ENCODE measurements around the gene RERE.

The RERE gene

DNA sequence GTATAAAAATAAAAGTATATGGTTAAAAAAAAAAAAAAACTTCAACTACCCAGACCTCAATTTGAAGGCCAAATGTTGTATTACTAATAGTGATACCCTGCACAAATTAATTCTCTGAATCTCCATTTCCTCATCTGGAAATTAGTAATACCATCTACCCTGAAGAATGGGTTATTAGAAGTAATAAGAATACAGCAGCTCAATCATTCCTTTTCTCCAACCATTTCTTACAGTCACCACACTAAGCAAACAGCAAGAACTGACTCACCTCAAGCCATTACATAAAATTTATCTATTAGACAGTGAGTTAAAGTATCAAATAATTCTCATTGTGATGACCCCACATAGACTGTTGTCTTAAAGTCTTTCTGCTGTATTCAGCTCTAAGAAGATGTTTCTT lies 39.6 kb downstream of the RERE start:
- peaks cover 5% of the 10 kb centered on the region; the same call in 1 of the 2 replicates for H3K36me3 ChIP-seq (ENCODE audit: control insufficient read depth, low read length)
- no peaks in the 10 kb centered on the region for H3K9me2 ChIP-seq (replicated peaks; ENCODE audit: control insufficient read depth, low read length)
- no peaks in the 10 kb centered on the region for H3K27me3 ChIP-seq (ENCODE audit: control insufficient read depth, low read length)
- peaks cover 25% of the 10 kb centered on the region for H3K4me1 ChIP-seq (ENCODE audit: control insufficient read depth, low read length)
- no peaks in the 10 kb centered on the region for H3F3A ChIP-seq (ENCODE audit: control insufficient read depth, insufficient read depth)
- TF ChIP-seq CTCF (IDR thresholded peaks at IDR 0.05; ENCODE audit: low read depth, low read length, poor library complexity, severe bottlenecking) (no peak), EZH2phosphoT487 (IDR thresholded peaks at IDR 0.05; ENCODE audit: borderline replicate concordance, low read length) (no peak)
- peaks cover 5% of the 10 kb centered on the region; the same call in 1 of the 2 replicates for H4K20me1 ChIP-seq (ENCODE audit: control insufficient read depth, insufficient read depth, low read depth, low read length)
- H3K4me3 ChIP-seq (ENCODE audit: low read length), result no peak overlapping the region
- no peaks in the 10 kb centered on the region for H3K9me3 ChIP-seq (ENCODE audit: control insufficient read depth, insufficient read depth, low read length)
- H3K79me2 ChIP-seq (ENCODE audit: control insufficient read depth, low read length), result peaks cover 46% of the 10 kb centered on the region
- H3K4me2 ChIP-seq (ENCODE audit: low read length), result no peak overlapping the region
- H3K27ac ChIP-seq (ENCODE audit: low read depth, low read length), result no peak overlapping the region

DNA sequence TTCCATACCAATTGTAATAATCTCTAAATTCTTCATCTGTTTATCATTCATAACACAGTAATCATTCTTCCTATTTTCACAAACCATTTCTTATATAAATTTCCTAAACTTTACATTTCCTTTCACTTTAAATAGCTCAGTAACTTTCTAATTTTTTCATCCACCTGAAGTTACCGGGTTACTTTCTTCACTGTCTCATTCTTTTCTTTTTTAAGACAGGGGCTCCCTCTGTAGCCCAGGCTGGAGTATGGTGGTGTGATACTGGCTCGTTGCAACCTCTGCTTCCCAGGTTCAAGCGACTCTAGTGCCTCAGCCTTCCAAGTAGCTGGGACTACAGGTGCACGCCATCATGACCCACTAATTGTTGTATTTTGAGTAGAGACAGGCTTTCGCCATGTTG lies 41.3 kb downstream of the RERE start:
- H3K4me1 ChIP-seq (ENCODE audit: control insufficient read depth, low read length), result peaks cover 14% of the 10 kb centered on the region
- peaks cover 5% of the 10 kb centered on the region; the same call in 1 of the 2 replicates for H4K20me1 ChIP-seq (ENCODE audit: control insufficient read depth, insufficient read depth, low read depth, low read length)
- no peaks in the 10 kb centered on the region for H3K27me3 ChIP-seq (ENCODE audit: control insufficient read depth, low read length)
- peaks cover 5% of the 10 kb centered on the region; the same call in 1 of the 2 replicates for H3K36me3 ChIP-seq (ENCODE audit: control insufficient read depth, low read length)
- H3F3A ChIP-seq (ENCODE audit: control insufficient read depth, insufficient read depth), result no peaks in the 10 kb centered on the region
- no peaks in the 10 kb centered on the region for H3K9me2 ChIP-seq (replicated peaks; ENCODE audit: control insufficient read depth, low read length)
- H3K27ac ChIP-seq (ENCODE audit: low read depth, low read length), result no peak overlapping the region
- TF ChIP-seq CTCF (IDR thresholded peaks at IDR 0.05; ENCODE audit: low read depth, low read length, poor library complexity, severe bottlenecking) (no peak), EZH2phosphoT487 (IDR thresholded peaks at IDR 0.05; ENCODE audit: borderline replicate concordance, low read length) (no peak)
- peaks cover 32% of the 10 kb centered on the region for H3K79me2 ChIP-seq (ENCODE audit: control insufficient read depth, low read length)
- H3K4me3 ChIP-seq (ENCODE audit: low read length), result no peak overlapping the region
- no peaks in the 10 kb centered on the region for H3K9me3 ChIP-seq (ENCODE audit: control insufficient read depth, insufficient read depth, low read length)
- H3K4me2 ChIP-seq (ENCODE audit: low read length), result no peak overlapping the region

- peaks cover 6% of the 10 kb centered on the region; the same call in 1 of the 2 replicates for H4K20me1 ChIP-seq (ENCODE audit: control insufficient read depth, insufficient read depth, low read depth, low read length)
- H3F3A ChIP-seq (ENCODE audit: control insufficient read depth, insufficient read depth), result 0 out of 2 replicates have a peak, but pooled peaks cover 2% of the 10 kb centered on the region
- no peak for TF ChIP-seq CTCF (IDR thresholded peaks at IDR 0.05; ENCODE audit: low read depth, low read length, poor library complexity, severe bottlenecking)
- TF ChIP-seq EZH2phosphoT487 (IDR thresholded peaks at IDR 0.05; ENCODE audit: borderline replicate concordance, low read length), result no peak
- peaks cover 45% of the 10 kb centered on the region for H3K79me2 ChIP-seq (ENCODE audit: control insufficient read depth, low read length)
- H3K4me3 ChIP-seq (ENCODE audit: low read length), result no peak overlapping the region
- H3K27me3 ChIP-seq (ENCODE audit: control insufficient read depth, low read length), result no peaks in the 10 kb centered on the region
- no peaks in the 10 kb centered on the region for H3K9me2 ChIP-seq (replicated peaks; ENCODE audit: control insufficient read depth, low read length)
- no peak overlapping the region for H3K4me2 ChIP-seq (ENCODE audit: low read length)
- H3K9me3 ChIP-seq (ENCODE audit: control insufficient read depth, insufficient read depth, low read length), result no peaks in the 10 kb centered on the region
- no peak overlapping the region for H3K27ac ChIP-seq (ENCODE audit: low read depth, low read length)
- H3K4me1 ChIP-seq (ENCODE audit: control insufficient read depth, low read length), result peaks cover 18% of the 10 kb centered on the region
- H3K36me3 ChIP-seq (ENCODE audit: control insufficient read depth, low read length), result no peaks in the 10 kb centered on the region
These were observed 50.4 kb downstream of the RERE start for GRCh38 chr1:8767006-8767405.
